ENCODE data around the gene ANXA3. TPM values are rescaled to one million over a fixed set of nuclear protein-coding genes. Genes with fewer than 3 reads are reported as not detected.

Gene ANXA3
- total RNA-seq, 1 donor from 2014 or later: 87.2 TPM

DNA sequence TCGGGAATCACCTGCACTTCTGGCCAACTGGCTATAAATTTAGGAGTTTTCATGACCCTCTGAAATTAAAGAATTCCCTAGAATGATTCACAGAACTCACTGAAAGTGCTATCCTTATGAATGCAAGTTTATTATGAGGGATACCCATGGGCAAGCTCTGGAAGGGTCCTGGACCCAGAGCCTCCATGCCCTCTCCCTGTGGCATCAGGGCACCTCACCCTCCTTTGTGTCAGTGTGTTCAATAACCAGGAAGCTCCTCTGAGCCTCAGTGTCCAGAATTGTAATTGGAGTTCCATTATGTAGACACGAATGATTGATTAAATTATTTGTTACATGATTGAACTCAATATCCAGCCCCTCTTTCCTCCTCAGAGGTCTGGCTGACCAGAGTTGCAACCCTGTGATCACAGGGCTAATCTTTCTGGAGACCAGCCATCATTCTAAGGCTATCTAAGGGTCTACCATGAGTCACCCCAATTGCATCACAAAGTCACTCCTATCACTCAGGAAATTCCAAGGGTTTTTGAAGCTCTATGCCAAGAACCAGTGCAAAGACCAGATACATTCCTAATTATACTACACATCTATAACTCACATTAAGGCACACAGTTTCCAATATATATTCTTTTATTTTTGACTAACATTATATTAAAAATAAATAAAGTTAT, 8.9 kb downstream of the ANXA3 start:
- Mint-ChIP-seq H3K27me3 (ENCODE audit: low read depth) (no peaks in the 10 kb centered on the region), H3K4me1 (peaks cover 62% of the 10 kb centered on the region), H3K27ac (peak overlapping the region; percentile 90), H3K9me3 (no peaks in the 10 kb centered on the region), H3K36me3 (peaks cover 10% of the 10 kb centered on the region), H3K4me3 (no peak overlapping the region)
- TF ChIP-seq, protein P1, sequence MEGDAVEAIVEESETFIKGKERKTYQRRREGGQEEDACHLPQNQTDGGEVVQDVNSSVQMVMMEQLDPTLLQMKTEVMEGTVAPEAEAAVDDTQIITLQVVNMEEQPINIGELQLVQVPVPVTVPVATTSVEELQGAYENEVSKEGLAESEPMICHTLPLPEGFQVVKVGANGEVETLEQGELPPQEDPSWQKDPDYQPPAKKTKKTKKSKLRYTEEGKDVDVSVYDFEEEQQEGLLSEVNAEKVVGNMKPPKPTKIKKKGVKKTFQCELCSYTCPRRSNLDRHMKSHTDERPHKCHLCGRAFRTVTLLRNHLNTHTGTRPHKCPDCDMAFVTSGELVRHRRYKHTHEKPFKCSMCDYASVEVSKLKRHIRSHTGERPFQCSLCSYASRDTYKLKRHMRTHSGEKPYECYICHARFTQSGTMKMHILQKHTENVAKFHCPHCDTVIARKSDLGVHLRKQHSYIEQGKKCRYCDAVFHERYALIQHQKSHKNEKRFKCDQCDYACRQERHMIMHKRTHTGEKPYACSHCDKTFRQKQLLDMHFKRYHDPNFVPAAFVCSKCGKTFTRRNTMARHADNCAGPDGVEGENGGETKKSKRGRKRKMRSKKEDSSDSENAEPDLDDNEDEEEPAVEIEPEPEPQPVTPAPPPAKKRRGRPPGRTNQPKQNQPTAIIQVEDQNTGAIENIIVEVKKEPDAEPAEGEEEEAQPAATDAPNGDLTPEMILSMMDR (IDR thresholded peaks at IDR 0.05; ENCODE audit: unreplicated experiment): no peak
- DNase-seq (ENCODE audit: low spot score in 2 of 2, unreplicated experiment in 2 of 2): no peak

DNA sequence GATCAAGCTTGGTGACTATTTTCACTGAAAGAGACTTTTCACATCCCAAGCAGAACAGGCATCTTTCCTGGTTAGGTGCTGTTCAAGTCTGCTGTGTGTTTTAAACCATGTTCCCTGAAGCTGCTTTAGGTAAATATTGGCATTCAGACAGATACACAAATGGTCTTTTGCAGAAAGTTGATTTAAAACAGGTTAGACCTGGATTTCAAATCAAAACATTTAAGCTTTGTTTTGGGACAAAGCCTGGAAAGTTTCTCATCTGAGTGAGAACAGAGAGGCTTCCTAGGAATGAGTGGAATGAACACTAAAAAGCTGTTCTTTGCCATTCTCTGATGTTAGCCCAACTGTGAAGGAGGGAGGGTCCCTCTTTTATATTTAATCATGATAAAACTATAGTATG, 10.1 kb downstream of the ANXA3 start:
- H3K27me3 Mint-ChIP-seq (ENCODE audit: low read depth): no peaks in the 10 kb centered on the region
- peak overlapping the region; percentile 91 for H3K27ac Mint-ChIP-seq
- no peaks in the 10 kb centered on the region for H3K9me3 Mint-ChIP-seq
- TF ChIP-seq, protein P1 (IDR thresholded peaks at IDR 0.05; ENCODE audit: unreplicated experiment): no peak
- DNase-seq (ENCODE audit: low spot score in 2 of 2, unreplicated experiment in 2 of 2): no peak
- no peak overlapping the region for H3K4me3 Mint-ChIP-seq
- peaks cover 4% of the 10 kb centered on the region for H3K36me3 Mint-ChIP-seq
- H3K4me1 Mint-ChIP-seq: peaks cover 64% of the 10 kb centered on the region

DNA sequence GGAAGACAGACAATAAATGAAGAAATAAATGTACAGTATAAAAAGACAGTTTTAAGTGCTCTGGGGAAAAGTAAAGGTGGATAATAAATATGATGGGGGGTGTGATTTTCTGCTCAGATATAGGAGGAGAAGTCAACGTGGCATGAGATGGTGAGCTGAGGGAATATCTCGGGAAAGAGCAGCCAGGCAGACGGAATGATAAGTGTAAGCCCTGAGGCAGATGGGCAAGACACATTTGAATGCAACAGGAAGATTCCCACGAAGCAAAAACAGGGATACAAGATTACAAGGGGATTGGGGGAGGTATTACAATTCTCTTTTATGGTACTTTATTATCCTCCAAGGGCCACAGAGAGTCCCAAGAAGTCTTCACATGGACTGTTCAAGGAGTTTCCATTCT, 11.1 kb downstream of the ANXA3 start:
- Mint-ChIP-seq H3K27me3 (ENCODE audit: low read depth) (no peaks in the 10 kb centered on the region), H3K4me1 (peaks cover 66% of the 10 kb centered on the region), H3K36me3 (peaks cover 4% of the 10 kb centered on the region), H3K9me3 (no peaks in the 10 kb centered on the region), H3K27ac (peak overlapping the region; percentile 91), H3K4me3 (no peak overlapping the region)
- DNase-seq (ENCODE audit: low spot score in 2 of 2, unreplicated experiment in 2 of 2): no peak
- TF ChIP-seq, protein P1 (IDR thresholded peaks at IDR 0.05; ENCODE audit: unreplicated experiment): no peak

DNA sequence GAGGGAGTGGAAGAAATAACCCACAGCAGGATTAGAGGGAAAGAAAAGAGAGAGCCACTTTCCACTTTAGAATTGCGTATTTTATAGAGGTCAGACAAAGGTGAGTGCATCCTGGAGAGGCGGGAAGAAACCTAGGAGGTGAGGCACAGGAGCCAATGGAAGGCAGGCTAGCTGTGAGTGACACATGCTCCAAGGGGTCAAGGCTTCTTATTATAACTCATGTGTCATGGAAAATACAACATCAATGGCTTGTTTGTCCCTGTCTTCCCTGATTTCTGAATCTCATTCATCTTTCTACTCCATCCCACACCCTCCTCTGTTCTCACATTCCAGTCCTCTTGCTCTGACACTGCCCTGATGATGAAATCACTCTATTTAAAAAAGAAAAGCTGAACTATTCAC, 14.4 kb downstream of the ANXA3 start:
- Mint-ChIP-seq H3K27me3 (ENCODE audit: low read depth) (no peaks in the 10 kb centered on the region), H3K36me3 (peaks cover 4% of the 10 kb centered on the region), H3K27ac (peak overlapping the region; percentile 92), H3K9me3 (no peaks in the 10 kb centered on the region), H3K4me3 (no peak overlapping the region), H3K4me1 (peaks cover 82% of the 10 kb centered on the region)
- no peak for DNase-seq (ENCODE audit: low spot score in 2 of 2, unreplicated experiment in 2 of 2)
- TF ChIP-seq, protein P1 (IDR thresholded peaks at IDR 0.05; ENCODE audit: unreplicated experiment): no peak

DNA sequence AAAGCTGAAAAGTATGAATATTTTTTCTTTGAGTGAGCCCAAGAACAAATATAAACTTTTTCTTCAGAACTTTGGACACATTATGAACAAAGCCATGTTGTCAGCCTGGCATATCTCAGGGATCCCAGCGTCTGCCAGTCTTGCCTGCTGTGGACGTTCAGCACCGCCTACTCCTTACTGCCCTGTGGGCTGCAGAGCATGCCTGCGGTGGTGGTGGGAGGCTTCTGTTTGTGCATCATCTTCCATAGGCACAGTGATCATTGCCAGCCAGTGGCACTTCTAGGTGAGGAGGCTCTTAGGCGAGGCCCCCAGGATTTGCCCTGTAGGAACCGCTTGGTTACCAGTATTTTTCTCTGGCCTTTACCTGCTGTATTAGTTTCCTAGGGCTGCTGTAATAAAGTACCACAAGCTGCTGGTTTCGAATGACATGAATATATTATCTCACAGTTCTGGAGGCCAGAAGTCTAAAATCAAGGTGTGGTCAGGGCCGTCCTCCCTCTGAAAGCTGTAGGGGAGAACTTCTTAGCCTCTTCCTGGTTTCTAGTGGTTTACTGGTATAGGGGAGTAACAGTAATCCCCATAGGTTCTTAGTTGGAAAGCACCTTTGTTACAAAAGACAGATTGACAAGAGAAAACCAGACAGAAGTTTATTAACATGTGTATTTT, 15.4 kb downstream of the ANXA3 start:
- Mint-ChIP-seq H3K36me3 (peaks cover 8% of the 10 kb centered on the region), H3K27me3 (ENCODE audit: low read depth) (no peaks in the 10 kb centered on the region), H3K27ac (peak overlapping the region; percentile 95), H3K9me3 (no peaks in the 10 kb centered on the region), H3K4me1 (peaks cover 81% of the 10 kb centered on the region), H3K4me3 (no peak overlapping the region)
- DNase-seq (ENCODE audit: low spot score in 2 of 2, unreplicated experiment in 2 of 2): no peak
- TF ChIP-seq, protein P1 (IDR thresholded peaks at IDR 0.05; ENCODE audit: unreplicated experiment): no peak
